ENCODE results near the gene TMEM81. TPM values are rescaled to one million over a fixed set of nuclear protein-coding genes. Genes with fewer than 3 reads are reported as not detected.

TMEM81 gene
- polyA plus RNA-seq, 1 of the 3 experiments (the other 2 are of a cell fraction), result 1.8 TPM

GRCh38 chr1:205057808-205058575, 26.3 kb downstream of the TMEM81 start:
- TF ChIP-seq FOSL2 (IDR thresholded peaks at IDR 0.05; ENCODE audit: borderline replicate concordance, low read depth) (no peak), TCF12 (IDR thresholded peaks at IDR 0.05) (no peak), REST (IDR thresholded peaks at IDR 0.05; ENCODE audit: low read depth, low read length) (no peak), USF2 (IDR thresholded peaks at IDR 0.05; ENCODE audit: borderline replicate concordance, low read depth, low read length) (no peak), RAD21 (IDR thresholded peaks at IDR 0.05; ENCODE audit: low read length) (no peak), USF1 (IDR thresholded peaks at IDR 0.05; ENCODE audit: borderline replicate concordance, low read depth) (no peak), SMC3 (IDR thresholded peaks at IDR 0.05; ENCODE audit: low read depth, low read length) (no peak), ELF1 (IDR thresholded peaks at IDR 0.05) (no peak), POLR2AphosphoS5 (IDR thresholded peaks at IDR 0.05; ENCODE audit: low read depth, low read length) (no peak), NFIC (IDR thresholded peaks at IDR 0.05; ENCODE audit: borderline replicate concordance) (no peak)
- TF ChIP-seq, protein P1, sequence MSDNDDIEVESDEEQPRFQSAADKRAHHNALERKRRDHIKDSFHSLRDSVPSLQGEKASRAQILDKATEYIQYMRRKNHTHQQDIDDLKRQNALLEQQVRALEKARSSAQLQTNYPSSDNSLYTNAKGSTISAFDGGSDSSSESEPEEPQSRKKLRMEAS (IDR thresholded peaks at IDR 0.05; ENCODE audit: low read depth), result no peak
- TF ChIP-seq, protein P2, sequence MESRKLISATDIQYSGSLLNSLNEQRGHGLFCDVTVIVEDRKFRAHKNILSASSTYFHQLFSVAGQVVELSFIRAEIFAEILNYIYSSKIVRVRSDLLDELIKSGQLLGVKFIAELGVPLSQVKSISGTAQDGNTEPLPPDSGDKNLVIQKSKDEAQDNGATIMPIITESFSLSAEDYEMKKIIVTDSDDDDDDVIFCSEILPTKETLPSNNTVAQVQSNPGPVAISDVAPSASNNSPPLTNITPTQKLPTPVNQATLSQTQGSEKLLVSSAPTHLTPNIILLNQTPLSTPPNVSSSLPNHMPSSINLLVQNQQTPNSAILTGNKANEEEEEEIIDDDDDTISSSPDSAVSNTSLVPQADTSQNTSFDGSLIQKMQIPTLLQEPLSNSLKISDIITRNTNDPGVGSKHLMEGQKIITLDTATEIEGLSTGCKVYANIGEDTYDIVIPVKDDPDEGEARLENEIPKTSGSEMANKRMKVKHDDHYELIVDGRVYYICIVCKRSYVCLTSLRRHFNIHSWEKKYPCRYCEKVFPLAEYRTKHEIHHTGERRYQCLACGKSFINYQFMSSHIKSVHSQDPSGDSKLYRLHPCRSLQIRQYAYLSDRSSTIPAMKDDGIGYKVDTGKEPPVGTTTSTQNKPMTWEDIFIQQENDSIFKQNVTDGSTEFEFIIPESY (IDR thresholded peaks at IDR 0.05; ENCODE audit: borderline replicate concordance, low read depth), result no peak
- no peaks in the 10 kb centered on the region for H3K79me2 ChIP-seq (ENCODE audit: insufficient read depth)
- no peak overlapping the region for H3K4me2 ChIP-seq
- no peaks in the 10 kb centered on the region for H3F3A ChIP-seq (replicated peaks; ENCODE audit: insufficient read depth)
- H2AFZ ChIP-seq (ENCODE audit: low read depth), result no peak overlapping the region
- H3K36me3 ChIP-seq (replicated peaks in 1 of 2; ENCODE audit: control insufficient read depth in 1 of 2, insufficient read depth in 2 of 2, low read length in 1 of 2), result no peaks in the 10 kb centered on the region
- CTCF ChIA-PET, result interaction anchor here (1.3 to 18.8 kb wide), 3 partner anchors 19 to 82 kb away, joined by 3 to 756 read pairs (median 4); no protein-coding TSS in a partner anchor
- POLR2A ChIA-PET, result no interaction called here
- H3K9ac ChIP-seq, result no peak overlapping the region
- WGBS (ENCODE audit: low lambda C conversion rate), result 81% methylated on average over 17 of the region's 19 CpGs
- no peak overlapping the region for H3K27ac ChIP-seq (ENCODE audit: low read depth in 2 of 2, low read length in 1 of 2)
- H3K9me2 ChIP-seq, result no peaks in the 10 kb centered on the region
- DNase-seq, result no peak
- H3K9me3 ChIP-seq, result no peaks in the 10 kb centered on the region
- H3K27me3 ChIP-seq (ENCODE audit: insufficient read depth), result no peaks in the 10 kb centered on the region
- H3K4me3 ChIP-seq (ENCODE audit: low read depth in 2 of 2, low read length in 1 of 2), result no peak overlapping the region
- peaks cover 0 to 5% of the 10 kb centered on the region in 2 experiments; a peak in 1 of 4 replicates for H3K4me1 ChIP-seq (ENCODE audit: control insufficient read depth in 1 of 2, insufficient read depth in 2 of 2, low read depth in 1 of 2, low read length in 1 of 2)
- no peaks in the 10 kb centered on the region for H4K20me1 ChIP-seq (ENCODE audit: insufficient read depth)

Measured in SK-N-SH (cell line).